Ovary (tissue), 9 donors: ENCODE measurements around the gene TRIM46. TPM values are rescaled to one million over a fixed set of nuclear protein-coding genes. Genes with fewer than 3 reads are reported as not detected.
"Not testable (repeated sequence)": the region's sequence is repeated elsewhere in the genome, so short reads cannot be mapped to it uniquely, and the experiment has no call there.

ENCODE experiments used
- DNase-seq, 5 donors: peaks; one replicate each; pipeline ENCODE4 v3.0.0-alpha.2; 2019 to 2020
- H3K27ac ChIP-seq, 2 donors: fragments of 200-600 bp; one replicate each; pipeline versions ENCODE4 v1.5.1 to v1.8.0; 2019 to 2022
- H3K27me3 ChIP-seq: fragments of 200-600 bp; one replicate; pipeline ENCODE4 v1.8.0; 2022
- H3K36me3 ChIP-seq: fragments of 200-600 bp; sonication (generic); one replicate; pipeline ENCODE4 v1.5.1; 2019
- H3K4me1 ChIP-seq: one replicate; pipeline ENCODE4 v1.8.1; 2013; ENCODE audit warnings: mild to moderate bottlenecking, moderate library complexity; ENCODE audit not compliant: insufficient read depth
- H3K4me3 ChIP-seq: fragments of 200-600 bp; sonication (generic); one replicate; pipeline ENCODE4 v1.5.1; 2017
- H3K9me3 ChIP-seq, 2 donors: fragments of 200-600 bp in 1 of 2; sonication (generic) in 1 of 2; one replicate each; pipeline versions ENCODE4 v1.5.1 to v1.8.1; 2013 to 2019; ENCODE audit warnings: mild to moderate bottlenecking in 1 of 2, moderate library complexity in 1 of 2
- CTCF ChIP-seq, 3 donors: fragments of 450-650 bp in 2 of 3; fragments of 200-600 bp in 1 of 3; IDR thresholded peaks; one replicate each; pipeline versions ENCODE4 v1.5.1 to v1.8.0; 2016 to 2022; ENCODE audit warnings: antibody characterized with exemption in 3 of 3, mild to moderate bottlenecking in 1 of 3
- EP300 ChIP-seq: sonication (generic); formaldehyde crosslinking; IDR thresholded peaks from one replicate; pipeline ENCODE4 v1.6.1; 2017; ENCODE audit warnings: antibody characterized with exemption
- POLR2A ChIP-seq: fragments of 450-650 bp; IDR thresholded peaks from one replicate; pipeline ENCODE4 v1.6.1; 2017; ENCODE audit warnings: antibody characterized with exemption, mild to moderate bottlenecking, moderate library complexity
- WGBS, 3 donors: extraction: QIAGEN DNeasy Blood & Tissue Kit in 1 of 3; methylation state at CpG; one replicate each; pipeline versions ENCODE4 v1.1.5 to v1.1.7; 2013 to 2017; 5-methylcytosine and 5-hydroxymethylcytosine counted together
- intact Hi-C, 4 donors: fragments of 100-400 bp; cut with DNase I; formaldehyde crosslinking; loops; one replicate each; pipeline versions ENCODE4 v1.11.0 to v1.15.1; 2022 to 2023
- polyA plus RNA-seq, 2 donors: library from polyadenylated mRNA; stranded (reverse); fragments of 200-250 nt in 1 of 2; fragments of 350-450 nt in 1 of 2; fragmentation: Illumina TruSeq in 1 of 2; extraction: RNeasy Lipid Tissue Mini Kit (QIAGEN cat#74804) in 1 of 2; gene quantifications; one replicate each; pipeline ENCODE4 v1.2.3, GENCODE V29; 2013 to 2014
- total RNA-seq, 7 donors: library from RNA; depleted of rRNA in 2 of 7; stranded (reverse); fragments of >200 nt in 2 of 7; fragmentation: NEBNext Ultra II Directional in 3 of 7; extraction: Animal tissue kit (Norgen Biotek cat#: 25700) in 3 of 7; gene quantifications; one replicate each; pipeline versions ENCODE4 v1.1.0 to v1.2.4, GENCODE V29; 2016 to 2023
- donor health status: DM: no; HTN: no; CAD: no; lungs with moderate emphysema.
- donor health status: DM: no; HTN: no; CAD: no.
- donor health status: Bipolar disorder and iron deficiency.
- donor health status: DM: yes; HTN: yes; CAD: no.
- donor health status: DM: no; HTN: no; CAD: no.
- donor health status: DM: yes; HTN: yes; CAD: no.

Gene TRIM46
- total and polyA plus RNA-seq, 9 donors = 0.12 to 0.87 (median 0.29) TPM; not detected in 1

- Histone ChIP-seq H3K27me3 (no peaks in the 10 kb centered on the region), H3K27ac (peak overlapping the region; percentile 82 to 95), H3K9me3 (no peaks in the 10 kb centered on the region), H3K36me3 (no peaks in the 10 kb centered on the region), H3K4me1 (peaks cover 13% of the 10 kb centered on the region), H3K4me3 (peak overlapping the region; percentile 45)
- WGBS, 3 donors = 0 to 1% (median 0%) methylated on average over 38 of the region's 38 CpGs
- peak; percentile 86 to 95 (median 91) for DNase-seq
- TF ChIP-seq EP300 (peak; percentile 74), POLR2A (peak; percentile 77), CTCF (IDR thresholded peaks at IDR 0.05) (peak; percentile 94 to 99 (median 95))
- intact Hi-C loops = loop anchor here in 1 of 4 donors (5.0 kb wide), 1 partner anchor 34 kb away; no protein-coding TSS in a partner anchor
Measured at GRCh38 chr1:155193275-155193990, 19.8 kb downstream of the TRIM46 start.

GRCh38 chr1:155193991-155194240, 20.3 kb downstream of the TRIM46 start:
- Histone ChIP-seq H3K27ac (peak overlapping the region; percentile 82 to 95), H3K4me1 (peaks cover 13% of the 10 kb centered on the region), H3K4me3 (peak overlapping the region; percentile 45)
- not testable (repeated sequence) for DNase-seq, H3K27me3 ChIP-seq, H3K9me3 ChIP-seq, H3K36me3 ChIP-seq
- intact Hi-C loops = loop anchor here in 1 of 4 donors (5.0 kb wide), 1 partner anchor 33 kb away; no protein-coding TSS in a partner anchor
- WGBS, 3 donors = 3% methylated on average over 16 of the region's 16 CpGs

GRCh38 chr1:155195201-155196102, 21.8 kb downstream of the TRIM46 start:
- Histone ChIP-seq H3K27me3 (no peaks in the 10 kb centered on the region), H3K4me3 (peak overlapping the region; percentile 45), H3K4me1 (peaks cover 13% of the 10 kb centered on the region), H3K9me3 (no peaks in the 10 kb centered on the region), H3K27ac (peak overlapping the region; percentile 82 to 95), H3K36me3 (no peaks in the 10 kb centered on the region)
- TF ChIP-seq CTCF (IDR thresholded peaks at IDR 0.05) = no peak
- no peak for TF ChIP-seq POLR2A
- no peak for TF ChIP-seq EP300
- intact Hi-C loops = no loop called here
- DNase-seq = peak in 3 of 5 donors; percentile 31 to 57 (median 47)
- WGBS, 3 donors = 15 to 16% (median 16%) methylated on average over 27 of the region's 27 CpGs

- Histone ChIP-seq H3K4me1 (peaks cover 13% of the 10 kb centered on the region), H3K36me3 (no peaks in the 10 kb centered on the region), H3K9me3 (no peaks in the 10 kb centered on the region), H3K27me3 (no peaks in the 10 kb centered on the region), H3K4me3 (no peak overlapping the region), H3K27ac (peak overlapping the region in 1 of 2 donors; percentile 82)
- WGBS, 3 donors = 72 to 87% (median 81%) methylated on average over 6 of the region's 6 CpGs
- DNase-seq = peak in 2 of 5 donors; percentile 59 to 63
- no peak for TF ChIP-seq EP300
- no peak for TF ChIP-seq POLR2A
- TF ChIP-seq CTCF (IDR thresholded peaks at IDR 0.05) = no peak
- intact Hi-C loops = no loop called here
Measured at GRCh38 chr1:155196103-155196892, 22.6 kb downstream of the TRIM46 start.
